ENCODE results near the gene PLEKHG1.

The PLEKHG1 gene

DNA sequence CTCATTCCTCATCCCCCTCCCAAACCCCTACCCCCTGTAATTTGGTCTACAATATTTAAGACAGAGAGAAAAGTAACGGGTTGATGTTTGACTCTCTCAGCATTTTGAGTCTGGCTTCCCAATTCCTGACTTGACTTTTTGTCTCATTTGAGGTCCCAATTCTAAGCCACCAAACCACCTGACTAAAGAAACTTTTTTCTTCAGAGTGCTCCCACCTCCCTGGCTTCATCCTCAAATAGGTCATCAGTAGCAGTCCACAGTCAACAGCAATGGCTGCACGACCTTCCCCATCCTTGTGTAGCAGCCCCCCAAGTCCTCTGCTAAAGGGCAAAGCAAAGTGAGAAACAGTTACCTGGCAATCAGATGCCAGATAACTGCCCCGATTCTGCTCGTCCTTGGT is 1.8 kb downstream of the PLEKHG1 start:
- no peaks in the 10 kb centered on the region for H3K9me3 Mint-ChIP-seq (ENCODE audit: low read depth)
- H3K36me3 Mint-ChIP-seq: no peaks in the 10 kb centered on the region
- H3K27me3 Mint-ChIP-seq: peaks cover 39% of the 10 kb centered on the region
- peak overlapping the region; percentile 40 for H3K4me3 Mint-ChIP-seq
- H3K4me1 Mint-ChIP-seq (ENCODE audit: low read depth): peaks cover 19% of the 10 kb centered on the region
- H3K27ac Mint-ChIP-seq: no peak overlapping the region

DNA sequence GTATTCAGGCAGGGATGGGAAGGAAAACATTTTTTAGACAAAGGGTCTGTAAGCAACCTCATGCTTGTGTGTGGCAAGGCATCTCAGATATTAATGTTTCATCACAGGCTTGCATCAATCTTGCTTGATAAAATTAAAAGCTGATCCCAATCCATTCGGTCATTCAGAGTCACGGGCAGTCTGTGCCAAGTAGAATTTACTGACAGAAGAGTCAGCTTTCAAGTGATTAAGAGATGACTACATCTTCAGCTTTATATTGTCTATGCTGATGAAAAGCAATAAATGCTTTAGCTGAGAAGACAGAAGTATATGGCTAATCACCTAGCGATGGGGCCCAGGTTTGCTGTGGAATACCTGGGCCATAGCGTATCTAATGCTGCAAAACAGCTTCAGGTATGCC is 3.5 kb downstream of the PLEKHG1 start:
- no peaks in the 10 kb centered on the region for H3K36me3 Mint-ChIP-seq
- no peak overlapping the region for H3K4me3 Mint-ChIP-seq
- H3K9me3 Mint-ChIP-seq (ENCODE audit: low read depth): no peaks in the 10 kb centered on the region
- peaks cover 45% of the 10 kb centered on the region for H3K27me3 Mint-ChIP-seq
- H3K27ac Mint-ChIP-seq: no peak overlapping the region
- H3K4me1 Mint-ChIP-seq (ENCODE audit: low read depth): peaks cover 19% of the 10 kb centered on the region

DNA sequence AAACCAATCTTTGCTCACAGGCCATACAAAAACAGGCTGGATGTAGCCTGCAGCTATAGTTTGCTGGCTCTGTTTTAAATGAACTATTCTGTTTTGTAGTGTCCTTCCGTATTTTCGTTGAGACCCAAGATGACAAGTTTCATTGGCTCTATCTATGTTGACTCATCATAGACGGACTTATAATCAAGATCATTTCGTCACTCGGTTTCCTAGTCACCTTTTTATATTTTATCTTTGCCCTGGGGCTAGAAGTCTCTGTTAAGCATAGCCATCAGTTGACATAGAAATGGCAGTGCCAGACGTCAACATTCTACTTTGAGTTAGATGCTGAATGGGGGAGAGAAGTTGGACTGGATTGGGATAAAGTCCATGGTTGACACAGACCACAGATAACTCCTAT is 4.8 kb downstream of the PLEKHG1 start:
- Mint-ChIP-seq H3K36me3 (no peaks in the 10 kb centered on the region), H3K4me3 (no peak overlapping the region), H3K4me1 (ENCODE audit: low read depth) (peaks cover 11% of the 10 kb centered on the region), H3K27me3 (peaks cover 41% of the 10 kb centered on the region), H3K9me3 (ENCODE audit: low read depth) (no peaks in the 10 kb centered on the region), H3K27ac (no peak overlapping the region)

DNA sequence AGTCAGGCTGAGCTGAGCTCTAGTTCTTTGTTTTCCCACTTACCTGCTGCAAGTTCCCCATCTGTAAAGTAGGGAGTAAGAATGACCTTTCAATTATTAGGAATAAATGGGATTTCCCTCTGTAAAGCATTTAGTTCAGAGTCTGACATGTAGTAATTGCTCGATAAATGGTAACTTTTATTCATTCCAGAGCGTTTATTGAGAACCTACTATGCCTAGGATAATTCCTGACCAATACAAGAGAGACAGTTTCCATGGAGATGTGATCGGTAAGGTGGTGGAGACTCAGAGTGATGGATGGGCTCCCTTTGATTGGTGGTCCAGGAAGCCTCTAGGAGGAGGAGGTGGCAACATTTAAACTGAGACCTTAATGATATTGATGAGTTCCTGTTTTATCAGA is 5.6 kb downstream of the PLEKHG1 start:
- no peaks in the 10 kb centered on the region for H3K36me3 Mint-ChIP-seq
- no peak overlapping the region for H3K4me3 Mint-ChIP-seq
- peaks cover 10% of the 10 kb centered on the region for H3K4me1 Mint-ChIP-seq (ENCODE audit: low read depth)
- H3K27me3 Mint-ChIP-seq: peaks cover 41% of the 10 kb centered on the region
- no peaks in the 10 kb centered on the region for H3K9me3 Mint-ChIP-seq (ENCODE audit: low read depth)
- no peak overlapping the region for H3K27ac Mint-ChIP-seq

DNA sequence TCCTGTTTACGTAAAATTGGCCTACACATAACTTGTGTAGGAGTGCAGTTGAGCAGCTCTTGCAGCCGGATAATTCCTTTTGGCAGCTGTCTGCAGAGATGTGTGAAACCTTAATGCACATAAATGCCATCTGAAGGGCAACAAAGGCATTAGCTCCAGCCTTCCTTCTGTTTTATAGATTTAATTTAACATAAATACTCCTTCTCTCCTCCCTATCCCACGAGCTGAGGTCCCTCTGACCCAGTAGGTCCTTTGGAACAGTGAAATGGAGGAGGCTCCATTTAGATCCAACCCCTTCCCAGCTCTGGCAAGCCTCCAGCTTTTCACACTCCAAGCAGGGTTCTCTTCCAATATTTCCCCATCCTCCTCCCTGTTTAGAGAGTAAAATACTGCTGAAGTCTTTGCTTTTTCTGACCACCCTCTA is 6.5 kb downstream of the PLEKHG1 start:
- H3K27ac Mint-ChIP-seq: no peak overlapping the region
- peaks cover 3% of the 10 kb centered on the region for H3K4me1 Mint-ChIP-seq (ENCODE audit: low read depth)
- peaks cover 35% of the 10 kb centered on the region for H3K27me3 Mint-ChIP-seq
- no peak overlapping the region for H3K4me3 Mint-ChIP-seq
- H3K36me3 Mint-ChIP-seq: no peaks in the 10 kb centered on the region
- no peaks in the 10 kb centered on the region for H3K9me3 Mint-ChIP-seq (ENCODE audit: low read depth)

DNA sequence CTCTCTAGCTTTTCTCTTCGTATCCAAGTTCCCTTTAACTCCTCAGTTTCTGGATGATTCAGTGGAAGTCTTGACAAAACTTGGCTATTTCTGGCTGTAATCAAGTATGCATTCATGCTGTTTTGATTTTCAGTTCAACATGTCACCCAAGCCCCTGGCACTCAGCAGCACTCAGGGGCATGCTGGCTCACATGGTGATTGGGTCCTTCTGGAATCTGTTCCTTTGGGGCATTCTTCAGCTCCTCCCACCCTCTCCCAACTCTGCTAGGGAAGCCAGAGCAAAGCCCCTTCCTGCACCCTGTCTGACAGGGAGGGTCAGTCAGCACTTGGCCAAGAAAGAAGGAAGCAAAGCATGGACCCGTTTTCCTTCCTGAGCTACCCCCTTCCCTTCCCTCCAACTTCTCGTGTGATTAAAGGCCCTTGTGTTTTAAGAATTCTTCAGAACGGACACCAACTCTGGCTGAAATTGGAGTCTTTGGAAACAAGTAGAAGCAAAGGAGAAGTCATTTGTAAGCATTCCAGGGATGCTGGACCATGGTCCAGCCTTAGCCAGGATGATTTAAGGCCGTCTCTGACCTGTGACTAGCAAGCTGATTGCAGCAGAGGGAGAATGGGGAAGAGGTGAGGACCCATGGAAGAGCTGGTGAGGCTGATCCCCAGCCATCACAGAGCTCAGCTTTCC is 7.1 kb downstream of the PLEKHG1 start:
- Mint-ChIP-seq H3K27ac (no peak overlapping the region), H3K4me3 (no peak overlapping the region), H3K9me3 (ENCODE audit: low read depth) (no peaks in the 10 kb centered on the region), H3K27me3 (peaks cover 35% of the 10 kb centered on the region), H3K36me3 (no peaks in the 10 kb centered on the region), H3K4me1 (ENCODE audit: low read depth) (no peaks in the 10 kb centered on the region)

DNA sequence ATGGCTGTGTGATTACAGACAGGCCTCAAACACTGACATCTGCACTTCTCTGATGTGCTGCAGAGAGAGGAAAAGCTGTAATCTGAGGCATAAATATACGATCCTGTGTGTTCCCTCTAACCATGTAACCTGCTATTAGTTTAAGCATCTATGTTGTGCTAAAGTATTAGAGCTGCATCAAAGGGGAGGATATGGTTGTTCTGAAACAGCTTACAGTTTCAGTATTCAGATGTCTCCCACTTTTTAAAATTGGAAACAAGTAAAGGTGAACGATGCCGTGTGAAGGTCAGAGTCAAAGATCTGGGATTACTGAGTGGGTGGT is 7.6 kb downstream of the PLEKHG1 start:
- Mint-ChIP-seq H3K4me3 (no peak overlapping the region), H3K36me3 (no peaks in the 10 kb centered on the region), H3K9me3 (ENCODE audit: low read depth) (no peaks in the 10 kb centered on the region), H3K27me3 (peaks cover 33% of the 10 kb centered on the region), H3K4me1 (ENCODE audit: low read depth) (no peaks in the 10 kb centered on the region), H3K27ac (no peak overlapping the region)

DNA sequence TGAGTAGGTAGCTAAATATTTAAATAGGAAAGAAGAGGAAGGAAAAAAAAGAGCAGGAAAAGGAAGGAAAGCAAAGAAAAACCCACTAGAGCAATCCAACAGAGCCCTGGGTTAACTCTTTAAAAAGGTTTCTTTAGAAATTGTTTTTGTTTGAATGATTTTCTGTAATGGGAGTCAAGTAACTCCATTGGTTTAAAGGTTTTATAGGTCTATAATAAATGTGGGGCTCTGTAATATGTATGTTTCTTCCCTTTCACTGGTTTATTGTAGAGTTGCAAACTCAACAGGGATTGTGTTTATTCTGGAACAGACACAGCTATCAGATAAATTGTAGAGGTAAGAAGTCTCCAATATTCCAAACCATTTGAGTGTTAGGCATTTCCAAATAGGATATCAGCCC is 10.9 kb downstream of the PLEKHG1 start:
- Mint-ChIP-seq H3K27me3 (peaks cover 16% of the 10 kb centered on the region), H3K27ac (no peak overlapping the region), H3K36me3 (no peaks in the 10 kb centered on the region), H3K4me1 (ENCODE audit: low read depth) (no peaks in the 10 kb centered on the region), H3K4me3 (no peak overlapping the region), H3K9me3 (ENCODE audit: low read depth) (no peaks in the 10 kb centered on the region)

DNA sequence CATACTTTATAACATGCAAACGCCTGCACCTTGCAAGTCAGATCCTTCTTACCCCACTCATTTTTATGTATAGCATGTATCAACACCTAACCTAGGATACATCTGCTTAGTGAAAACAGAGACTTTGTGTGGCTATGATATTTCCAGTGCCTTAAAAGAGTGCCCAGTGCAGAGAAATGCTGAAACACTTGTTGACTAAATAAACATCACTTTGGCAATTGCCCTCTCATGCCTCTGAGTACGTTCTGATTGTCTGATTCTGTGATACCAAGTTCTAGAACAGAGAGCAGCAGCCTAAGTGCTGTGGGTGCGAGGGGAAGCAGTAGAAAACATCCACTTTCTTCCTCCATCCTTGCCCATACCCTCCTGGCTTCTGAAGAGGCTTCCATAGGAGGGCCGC is 13.6 kb downstream of the PLEKHG1 start:
- Mint-ChIP-seq H3K27ac (no peak overlapping the region), H3K27me3 (peaks cover 5% of the 10 kb centered on the region), H3K4me3 (no peak overlapping the region), H3K36me3 (no peaks in the 10 kb centered on the region), H3K4me1 (ENCODE audit: low read depth) (no peaks in the 10 kb centered on the region), H3K9me3 (ENCODE audit: low read depth) (no peaks in the 10 kb centered on the region)

DNA sequence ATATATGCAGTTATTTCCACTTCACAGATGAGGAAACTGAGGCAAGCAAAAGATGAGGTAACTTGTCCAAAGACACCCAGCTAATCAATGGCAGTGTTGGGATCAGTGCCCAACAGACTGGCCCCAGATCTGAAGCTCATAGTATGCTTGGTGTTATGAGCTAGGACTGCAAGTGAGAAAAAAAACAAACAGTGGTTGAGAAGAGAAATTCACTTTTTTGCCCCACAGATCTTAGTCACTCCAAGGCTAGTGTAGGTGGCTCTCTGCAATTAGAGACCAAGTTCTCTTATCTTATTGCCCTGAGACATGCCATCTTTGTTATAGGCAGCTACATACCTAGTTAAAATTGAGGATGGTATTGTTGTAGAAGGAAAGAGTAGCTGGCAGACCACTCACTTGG is 16.3 kb downstream of the PLEKHG1 start:
- peaks cover 9% of the 10 kb centered on the region for H3K27me3 Mint-ChIP-seq
- no peak overlapping the region for H3K4me3 Mint-ChIP-seq
- H3K4me1 Mint-ChIP-seq (ENCODE audit: low read depth): no peaks in the 10 kb centered on the region
- H3K9me3 Mint-ChIP-seq (ENCODE audit: low read depth): no peaks in the 10 kb centered on the region
- no peaks in the 10 kb centered on the region for H3K36me3 Mint-ChIP-seq
- no peak overlapping the region for H3K27ac Mint-ChIP-seq

DNA sequence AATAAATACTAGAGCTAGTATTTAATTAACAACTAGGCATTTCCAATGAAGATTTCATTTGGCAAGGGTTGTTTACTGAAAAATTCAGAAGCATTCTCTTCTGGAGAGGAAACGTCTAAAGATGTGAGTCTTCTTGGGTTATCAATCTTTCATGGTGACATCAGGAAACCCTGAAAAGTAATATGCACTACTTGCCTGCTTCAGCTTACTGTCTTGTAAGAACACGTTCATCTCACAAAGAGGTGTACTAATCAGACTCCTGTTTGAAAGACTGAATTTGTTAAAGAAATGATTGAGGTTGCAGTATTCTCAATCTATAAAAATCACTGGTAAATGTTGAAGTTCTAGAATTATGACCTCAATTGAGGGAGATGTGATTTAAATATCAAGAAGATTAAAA is 16.9 kb downstream of the PLEKHG1 start:
- Mint-ChIP-seq H3K4me3 (no peak overlapping the region), H3K4me1 (ENCODE audit: low read depth) (no peaks in the 10 kb centered on the region), H3K27me3 (peaks cover 9% of the 10 kb centered on the region), H3K27ac (no peak overlapping the region), H3K9me3 (ENCODE audit: low read depth) (no peaks in the 10 kb centered on the region), H3K36me3 (no peaks in the 10 kb centered on the region)

DNA sequence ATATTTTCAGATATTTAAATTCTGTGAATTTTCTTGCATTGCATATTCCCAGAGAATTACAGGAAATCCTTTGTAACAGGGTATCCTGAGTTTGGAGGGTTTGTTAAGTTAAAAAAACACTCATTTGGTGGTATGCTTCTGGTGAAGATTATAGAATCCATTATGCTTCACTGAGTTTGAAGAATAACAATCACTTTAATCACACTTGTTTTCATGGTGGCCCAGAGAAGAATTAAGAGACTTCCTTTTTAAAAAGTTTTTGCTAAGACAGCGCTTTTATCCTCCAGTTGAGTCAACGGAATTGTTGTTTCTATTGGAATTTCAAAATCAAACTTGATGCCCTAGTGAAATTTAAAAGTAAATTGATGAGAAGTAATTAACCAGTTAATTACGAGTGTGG is 17.4 kb downstream of the PLEKHG1 start:
- peaks cover 9% of the 10 kb centered on the region for H3K27me3 Mint-ChIP-seq
- H3K36me3 Mint-ChIP-seq: no peaks in the 10 kb centered on the region
- no peaks in the 10 kb centered on the region for H3K9me3 Mint-ChIP-seq (ENCODE audit: low read depth)
- no peak overlapping the region for H3K27ac Mint-ChIP-seq
- H3K4me3 Mint-ChIP-seq: no peak overlapping the region
- H3K4me1 Mint-ChIP-seq (ENCODE audit: low read depth): no peaks in the 10 kb centered on the region

DNA sequence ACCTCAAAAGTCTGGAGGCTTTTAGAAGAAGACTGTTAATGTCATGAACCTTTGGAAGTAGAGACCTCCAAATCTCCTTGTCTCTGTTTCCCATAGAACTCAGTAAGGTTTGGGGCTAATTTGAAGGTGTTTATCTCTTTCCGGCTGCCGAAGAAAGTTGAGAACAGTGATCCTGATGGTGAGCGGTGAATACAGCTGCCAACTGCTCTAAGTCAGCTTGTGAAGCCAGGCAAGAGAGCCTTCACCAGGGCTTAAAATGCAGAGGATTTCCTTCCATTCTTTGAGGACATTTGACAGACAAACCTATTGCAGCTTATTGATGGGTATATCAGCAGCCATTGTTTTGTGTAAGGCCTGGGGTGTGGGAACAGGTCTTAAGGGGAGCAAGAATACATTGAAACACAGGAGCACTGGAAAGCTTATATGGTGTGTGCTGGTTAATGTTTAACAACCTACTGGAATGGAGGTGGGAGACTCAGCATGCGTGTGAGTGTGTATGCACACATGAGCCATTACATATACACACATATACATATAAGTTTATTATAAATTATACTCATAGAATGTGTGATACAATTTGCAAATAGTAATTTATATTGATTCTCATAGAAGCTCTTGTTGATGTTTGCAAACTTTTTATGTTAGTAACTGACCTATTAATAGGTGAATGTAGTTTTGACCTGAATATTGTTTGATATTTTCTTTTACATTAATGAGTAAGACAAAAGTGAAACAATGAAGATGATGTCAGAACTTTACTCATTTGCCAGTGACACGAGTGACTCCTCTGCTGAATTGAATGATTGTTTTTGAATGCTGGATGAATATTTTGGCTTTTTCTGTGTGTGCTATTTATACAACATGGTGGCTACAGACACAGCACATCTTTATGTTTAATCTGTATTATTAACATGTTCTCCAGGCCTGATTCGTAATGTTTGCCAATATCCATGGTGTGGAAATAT is 18.1 kb downstream of the PLEKHG1 start:
- Mint-ChIP-seq H3K9me3 (ENCODE audit: low read depth) (no peaks in the 10 kb centered on the region), H3K36me3 (no peaks in the 10 kb centered on the region), H3K4me1 (ENCODE audit: low read depth) (no peaks in the 10 kb centered on the region), H3K4me3 (no peak overlapping the region), H3K27me3 (peaks cover 9% of the 10 kb centered on the region), H3K27ac (no peak overlapping the region)

DNA sequence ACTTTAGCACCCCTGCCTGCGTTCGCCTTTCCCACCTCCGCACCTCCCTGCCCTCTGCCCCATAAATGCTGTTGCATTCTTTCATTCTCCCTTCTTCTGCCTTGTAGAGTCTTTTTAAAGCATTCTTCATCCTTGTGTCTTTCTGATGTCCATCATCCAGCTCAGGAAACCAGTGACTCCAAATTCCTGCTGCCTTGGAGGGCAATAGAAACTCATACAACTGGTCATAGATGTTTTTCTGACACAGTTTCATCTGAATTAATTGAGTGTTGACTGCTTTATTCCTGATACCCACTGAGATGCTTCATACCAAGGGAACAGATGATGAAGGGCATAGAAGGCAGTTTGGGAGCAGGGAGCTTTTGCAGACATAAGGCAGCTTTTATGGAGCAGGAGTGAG is 19.6 kb downstream of the PLEKHG1 start:
- H3K4me1 Mint-ChIP-seq (ENCODE audit: low read depth): no peaks in the 10 kb centered on the region
- H3K27me3 Mint-ChIP-seq: peaks cover 13% of the 10 kb centered on the region
- no peak overlapping the region for H3K4me3 Mint-ChIP-seq
- H3K36me3 Mint-ChIP-seq: no peaks in the 10 kb centered on the region
- no peaks in the 10 kb centered on the region for H3K9me3 Mint-ChIP-seq (ENCODE audit: low read depth)
- H3K27ac Mint-ChIP-seq: no peak overlapping the region

DNA sequence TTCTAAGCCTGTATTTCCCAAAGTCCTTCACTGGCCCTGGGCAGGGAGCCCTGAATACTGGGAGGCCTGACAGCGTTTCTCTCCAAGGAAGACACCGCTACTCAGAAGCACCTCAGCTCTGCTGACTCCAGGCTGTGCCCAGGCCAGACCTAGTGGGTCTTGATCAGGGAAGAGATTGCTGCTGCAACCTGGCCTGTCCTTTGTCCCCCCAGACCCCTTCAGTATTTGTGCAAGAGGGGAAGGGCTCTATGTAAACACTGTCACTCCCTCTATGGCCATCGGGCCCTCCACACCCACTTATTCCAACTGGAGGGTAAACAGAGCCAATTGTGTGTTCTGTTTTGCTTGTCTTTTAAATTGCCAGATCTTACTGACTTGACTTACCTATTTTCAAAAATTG is 20.6 kb downstream of the PLEKHG1 start:
- no peak overlapping the region for H3K27ac Mint-ChIP-seq
- H3K27me3 Mint-ChIP-seq: peaks cover 14% of the 10 kb centered on the region
- H3K4me3 Mint-ChIP-seq: no peak overlapping the region
- H3K4me1 Mint-ChIP-seq (ENCODE audit: low read depth): no peaks in the 10 kb centered on the region
- no peaks in the 10 kb centered on the region for H3K9me3 Mint-ChIP-seq (ENCODE audit: low read depth)
- no peaks in the 10 kb centered on the region for H3K36me3 Mint-ChIP-seq

DNA sequence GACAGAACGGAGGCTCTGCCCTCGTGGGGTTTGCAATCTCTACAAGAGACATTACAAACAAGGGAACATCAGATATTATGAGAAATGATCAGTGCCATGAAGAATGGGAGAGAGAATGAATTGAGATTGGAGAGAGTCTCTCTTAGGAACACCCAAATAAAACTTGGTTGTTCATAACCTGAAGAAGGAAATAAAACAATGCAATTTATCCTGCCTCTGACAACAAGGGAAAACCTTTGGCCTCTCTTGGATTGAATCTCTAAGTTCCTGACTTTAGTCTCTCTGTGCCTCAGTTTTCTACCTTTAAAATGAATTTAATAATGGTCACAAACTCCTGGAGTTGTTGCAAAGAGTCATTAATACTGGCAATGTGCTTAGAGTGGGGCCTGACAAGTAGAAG is 21.1 kb downstream of the PLEKHG1 start:
- Mint-ChIP-seq H3K9me3 (ENCODE audit: low read depth) (no peaks in the 10 kb centered on the region), H3K4me3 (no peak overlapping the region), H3K36me3 (no peaks in the 10 kb centered on the region), H3K27ac (no peak overlapping the region), H3K27me3 (peaks cover 14% of the 10 kb centered on the region), H3K4me1 (ENCODE audit: low read depth) (no peaks in the 10 kb centered on the region)

Measured in activated naive CD8-positive, alpha-beta T cell (primary cell).